B cell (primary cell): ENCODE measurements around the gene MAMDC4. TPM values are rescaled to one million over a fixed set of nuclear protein-coding genes. Genes with fewer than 3 reads are reported as not detected.

Source experiments
- ATAC-seq: fragments of 200-7000 bp; cut with Tn5 transposase; one replicate; pipeline ENCODE4 v1.10.0; 2021; ENCODE audit warnings: low read depth, mild to moderate bottlenecking, moderate number of reproducible peaks, moderate library complexity
- CTCF ChIA-PET: fragments of 350-600 bp; sonication (Branson Sonifier 250); formaldehyde crosslinking; loops from one replicate; lab custom pipeline; 2021; ENCODE audit warnings: antibody characterized with exemption, inconsistent platforms; lab: Charles Lee
- POLR2A ChIA-PET: fragments of 350-600 bp; sonication (Branson Sonifier 250); formaldehyde crosslinking; loops from one replicate; lab custom pipeline; 2021; ENCODE audit warnings: antibody characterized with exemption; lab: Charles Lee
- DNase-seq: peaks from one replicate; pipeline ENCODE4 v3.0.0; 2013
- H2AFZ ChIP-seq: 2 replicates; pipeline ENCODE4 v1.6.1; 2012; ENCODE audit warnings: mild to moderate bottlenecking, low read depth, low read length; ENCODE audit not compliant: insufficient read depth, poor library complexity, severe bottlenecking
- H3K27ac ChIP-seq, 2 donors: 1 replicate in 1 of 2; 2 replicates in 1 of 2; pipeline ENCODE4 v1.5.1; 2012 to 2013; ENCODE audit warnings: low read length in 2 of 2, mild to moderate bottlenecking in 2 of 2, moderate library complexity in 1 of 2
- H3K27me3 ChIP-seq, 4 experiments: fragments of 200-600 bp in 1 of 4; sonication (generic) in 1 of 4; replicated peaks in 1 of 4; 1 replicate in 2 of 4; 2 replicates in 2 of 4; pipeline versions ENCODE4 v1.6.1 to v1.7.0; 2013 to 2016; ENCODE audit warnings: low read length in 3 of 4, mild to moderate bottlenecking in 2 of 4, mixed read lengths in 1 of 4, moderate library complexity in 1 of 4; ENCODE audit not compliant: insufficient read depth in 4 of 4, control insufficient read depth in 3 of 4; ENCODE audit errors: control extremely low read depth in 1 of 4
- H3K36me3 ChIP-seq, 2 experiments: replicated peaks in 1 of 2; 1 replicate in 1 of 2; 2 replicates in 1 of 2; pipeline versions ENCODE4 v1.6.1 to v1.7.1; 2013; ENCODE audit warnings: low read length in 1 of 2; ENCODE audit not compliant: insufficient read depth in 2 of 2, control insufficient read depth in 1 of 2; ENCODE audit errors: control extremely low read depth in 1 of 2, extremely low read depth in 1 of 2
- H3K4me1 ChIP-seq, 2 donors: fragments of 200-600 bp in 1 of 2; sonication (generic) in 1 of 2; 1 replicate in 1 of 2; 2 replicates in 1 of 2; pipeline versions ENCODE4 v1.5.1 to v1.6.1; 2013 to 2017; ENCODE audit warnings: low read length in 2 of 2; ENCODE audit not compliant: control insufficient read depth in 2 of 2, insufficient read depth in 2 of 2
- H3K4me2 ChIP-seq: replicated peaks from 2 replicates; pipeline ENCODE3; 2012; ENCODE audit warnings: mild to moderate bottlenecking, low read depth, low read length; ENCODE audit not compliant: poor library complexity, severe bottlenecking
- H3K4me3 ChIP-seq, 5 experiments: fragments of 200-600 bp in 1 of 5; sonication (generic) in 1 of 5; 1 replicate in 3 of 5; 2 replicates in 2 of 5; pipeline versions ENCODE4 v1.5.1 to v1.7.0; 2011 to 2016; ENCODE audit warnings: low read length in 4 of 5, mild to moderate bottlenecking in 4 of 5, low read depth in 2 of 5, control low read depth in 1 of 5, moderate library complexity in 1 of 5; ENCODE audit not compliant: insufficient read depth in 1 of 5; ENCODE audit errors: control extremely low read depth in 1 of 5, extremely low read depth in 1 of 5
- H3K79me2 ChIP-seq: fragments of 200-600 bp; sonication (generic); one replicate; pipeline ENCODE4 v1.6.0; 2016; ENCODE audit warnings: low read length; ENCODE audit not compliant: control insufficient read depth, insufficient read depth
- H3K9ac ChIP-seq: fragments of 200-600 bp; sonication (generic); 2 replicates; pipeline ENCODE4 v1.6.1; 2017; ENCODE audit warnings: mild to moderate bottlenecking, low read length, moderate library complexity
- H3K9me3 ChIP-seq, 3 donors: one replicate each; pipeline versions ENCODE4 v1.6.1 to v1.7.1; 2013; ENCODE audit warnings: low read length in 2 of 3; ENCODE audit not compliant: control insufficient read depth in 2 of 3, insufficient read depth in 1 of 3; ENCODE audit errors: control extremely low read depth in 1 of 3
- H4K20me1 ChIP-seq: 2 replicates; pipeline ENCODE4 v1.6.0; 2012; ENCODE audit warnings: mild to moderate bottlenecking, low read length; ENCODE audit not compliant: insufficient read depth, control insufficient read depth, poor library complexity, severe bottlenecking
- H3K27ac Mint-ChIP-seq: one replicate; pipeline ENCODE4 v1.8.0; 2021; ENCODE audit warnings: mixed read lengths
- H3K27me3 Mint-ChIP-seq: one replicate; pipeline ENCODE4 v1.8.0; 2021; ENCODE audit warnings: mixed read lengths
- H3K4me1 Mint-ChIP-seq: one replicate; pipeline ENCODE4 v1.8.0; 2021; ENCODE audit warnings: mixed read lengths
- H3K4me3 Mint-ChIP-seq: one replicate; pipeline ENCODE4 v1.8.0; 2021; ENCODE audit warnings: mixed read lengths
- H3K9me3 Mint-ChIP-seq: one replicate; pipeline ENCODE4 v1.8.0; 2022; ENCODE audit warnings: mixed read lengths; ENCODE audit not compliant: insufficient read depth
- EZH2 ChIP-seq: IDR thresholded peaks from 2 replicates; pipeline ENCODE4 v1.6.1; 2012; ENCODE audit warnings: borderline replicate concordance, low read depth, mild to moderate bottlenecking, moderate library complexity, low read length; ENCODE audit not compliant: insufficient read depth, poor library complexity, severe bottlenecking
- WGBS: methylation state at CpG from one replicate; pipeline ENCODE4 v1.1.5; 2013; ENCODE audit warnings: missing lambda C conversion rate; ENCODE audit not compliant: insufficient coverage; 5-methylcytosine and 5-hydroxymethylcytosine counted together
- intact Hi-C: fragments of 100-400 bp; cut with micrococcal nuclease; formaldehyde crosslinking; loops from one replicate; pipeline ENCODE4 v1.10.0; 2022
- polyA plus RNA-seq: library from polyadenylated mRNA; depleted of rRNA; stranded (reverse); fragments of >200 nt; gene quantifications from 2 replicates; pipeline ENCODE4 v1.2.3, GENCODE V29; 2012
- total RNA-seq, 2 donors: library from RNA; stranded (reverse); fragments of 120-200 nt in 1 of 2; gene quantifications; 1 replicate in 1 of 2; 2 replicates in 1 of 2; pipeline versions ENCODE4 v1.2.3 to v1.2.4, GENCODE V29; 2013 to 2022
- TF ChIP-seq, protein P1 (sequence below): fragments of 200-600 bp; IDR thresholded peaks from one replicate; pipeline ENCODE4 v1.8.0; 2022; ENCODE audit warnings: antibody characterized with exemption, mild to moderate bottlenecking

Gene MAMDC4
- total and polyA plus RNA-seq, 2 donors (not counting 1 experiment from before 2014, with no cell fraction given), result 5.4 to 6.8 TPM

DNA sequence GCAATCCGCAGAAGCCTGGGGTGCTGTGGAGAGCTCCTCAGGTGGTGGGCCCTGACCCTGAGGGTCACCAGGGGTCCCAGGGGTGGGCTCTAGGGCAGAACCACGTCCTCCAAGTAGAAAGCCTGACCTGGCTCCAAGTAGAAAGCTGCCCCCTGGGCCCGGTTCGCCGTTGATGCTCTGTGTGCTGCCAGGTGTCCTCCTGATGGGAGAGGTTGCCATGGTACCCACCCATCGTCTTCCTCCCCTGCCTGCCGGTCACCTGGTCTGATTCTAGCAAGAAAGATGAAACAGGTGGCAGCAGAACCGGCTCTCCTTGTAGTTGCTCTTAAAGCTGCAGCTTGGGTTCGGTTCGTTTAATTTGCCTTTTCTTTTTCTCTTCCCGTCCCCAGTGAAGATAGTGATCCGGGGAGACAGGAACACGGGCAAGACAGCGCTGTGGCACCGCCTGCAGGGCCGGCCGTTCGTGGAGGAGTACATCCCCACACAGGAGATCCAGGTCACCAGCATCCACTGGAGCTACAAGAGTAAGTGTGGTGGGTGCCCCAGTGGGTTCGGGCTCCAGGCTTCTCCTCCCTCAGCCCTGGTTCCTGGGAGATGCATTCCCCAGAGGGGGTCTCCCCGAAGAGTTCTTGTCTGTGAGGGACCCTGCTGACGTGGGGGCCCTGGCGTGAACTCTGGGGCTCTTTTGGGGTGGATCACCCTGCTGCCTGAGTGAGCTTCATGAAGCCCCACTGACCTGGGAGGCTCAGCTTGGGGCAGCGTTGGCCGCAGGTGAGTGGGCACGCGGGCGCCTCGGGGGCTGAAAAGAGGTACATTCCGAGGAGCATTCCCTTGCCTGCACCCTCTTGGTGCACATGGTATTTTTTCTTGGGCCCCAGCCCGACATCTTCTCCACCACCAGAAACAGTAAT lies 28.8 kb upstream of the MAMDC4 start:
- ATAC-seq (no peak), DNase-seq (no peak)
- Histone ChIP-seq H3K36me3 (peaks cover 2 to 20% of the 10 kb centered on the region in 2 experiments), H3K27ac (no peak overlapping the region), H3K9me3 (no peaks in the 10 kb centered on the region), H3K79me2 (peaks cover 4% of the 10 kb centered on the region), H3K4me2 (no peak overlapping the region), H2AFZ (no peak overlapping the region), H3K27me3 (no peaks in the 10 kb centered on the region), H4K20me1 (peaks cover 39% of the 10 kb centered on the region), H3K4me3 (no peak overlapping the region), H3K4me1 (peaks cover 0 to 4% of the 10 kb centered on the region in 2 donors), H3K9ac (no peak overlapping the region)
- TF ChIP-seq, protein P1, sequence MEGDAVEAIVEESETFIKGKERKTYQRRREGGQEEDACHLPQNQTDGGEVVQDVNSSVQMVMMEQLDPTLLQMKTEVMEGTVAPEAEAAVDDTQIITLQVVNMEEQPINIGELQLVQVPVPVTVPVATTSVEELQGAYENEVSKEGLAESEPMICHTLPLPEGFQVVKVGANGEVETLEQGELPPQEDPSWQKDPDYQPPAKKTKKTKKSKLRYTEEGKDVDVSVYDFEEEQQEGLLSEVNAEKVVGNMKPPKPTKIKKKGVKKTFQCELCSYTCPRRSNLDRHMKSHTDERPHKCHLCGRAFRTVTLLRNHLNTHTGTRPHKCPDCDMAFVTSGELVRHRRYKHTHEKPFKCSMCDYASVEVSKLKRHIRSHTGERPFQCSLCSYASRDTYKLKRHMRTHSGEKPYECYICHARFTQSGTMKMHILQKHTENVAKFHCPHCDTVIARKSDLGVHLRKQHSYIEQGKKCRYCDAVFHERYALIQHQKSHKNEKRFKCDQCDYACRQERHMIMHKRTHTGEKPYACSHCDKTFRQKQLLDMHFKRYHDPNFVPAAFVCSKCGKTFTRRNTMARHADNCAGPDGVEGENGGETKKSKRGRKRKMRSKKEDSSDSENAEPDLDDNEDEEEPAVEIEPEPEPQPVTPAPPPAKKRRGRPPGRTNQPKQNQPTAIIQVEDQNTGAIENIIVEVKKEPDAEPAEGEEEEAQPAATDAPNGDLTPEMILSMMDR, result no peak
- no peak for TF ChIP-seq EZH2
- H3K9me3 Mint-ChIP-seq, result no peaks in the 10 kb centered on the region
- intact Hi-C loops, result no loop called here
- ChIA-PET CTCF (interaction anchor here (1.4 kb wide), 1 partner anchor 19 kb away, joined by 4 read pairs; the partner anchor contains the start of gene AJM1), POLR2A (interaction anchor here (1.1 kb wide), 1 partner anchor 9 kb away, joined by 3 read pairs; no protein-coding TSS in a partner anchor)
- no peak overlapping the region for H3K4me3 Mint-ChIP-seq
- 95% methylated on average over 13 of the region's 30 CpGs for WGBS
- no peaks in the 10 kb centered on the region for H3K27me3 Mint-ChIP-seq
- no peak overlapping the region for H3K27ac Mint-ChIP-seq
- H3K4me1 Mint-ChIP-seq, result peaks cover 5% of the 10 kb centered on the region
